BE2C (cell line): Measurements from ENCODE around the gene DOK5.

Experiments used
- DNase-seq: peaks from one replicate; pipeline ENCODE4 v3.0.0-alpha.2; 2020
- H3K27me3 ChIP-seq: fragments of 250-450 bp; sonication (Bioruptor Pico); 2 replicates; pipeline ENCODE4 v1.5.1; 2020; ENCODE audit warnings: mild to moderate bottlenecking
- H3K36me3 ChIP-seq: fragments of 250-450 bp; sonication (Bioruptor Pico); 2 replicates; pipeline ENCODE4 v1.5.1; 2020; ENCODE audit warnings: mild to moderate bottlenecking
- H3K4me1 ChIP-seq: fragments of 250-450 bp; sonication (Bioruptor Pico); 2 replicates; pipeline ENCODE4 v1.5.1; 2020
- H3K4me3 ChIP-seq: 2 replicates; pipeline ENCODE4 v1.5.1; 2011; ENCODE audit warnings: low read depth, low read length
- H3K9me3 ChIP-seq: fragments of 250-450 bp; sonication (Bioruptor Pico); 2 replicates; pipeline ENCODE4 v1.5.1; 2020
- CTCF ChIP-seq: IDR thresholded peaks from 2 replicates; pipeline ENCODE4 v1.5.1; 2012; ENCODE audit warnings: mild to moderate bottlenecking, low read depth, low read length

Gene DOK5

GRCh38 chr20:54510541-54511129, 35.2 kb downstream of the DOK5 start:
- TF ChIP-seq CTCF: no peak
- no peaks in the 10 kb centered on the region for H3K9me3 ChIP-seq
- no peak for DNase-seq
- H3K4me1 ChIP-seq: no peaks in the 10 kb centered on the region
- H3K36me3 ChIP-seq: no peaks in the 10 kb centered on the region
- H3K4me3 ChIP-seq: no peak overlapping the region
- H3K27me3 ChIP-seq: 0 out of 2 replicates have a peak, but pooled peaks cover 1% of the 10 kb centered on the region

- no peaks in the 10 kb centered on the region for H3K9me3 ChIP-seq
- TF ChIP-seq CTCF: no peak
- H3K4me1 ChIP-seq: no peaks in the 10 kb centered on the region
- H3K4me3 ChIP-seq: no peak overlapping the region
- H3K27me3 ChIP-seq: 0 out of 2 replicates have a peak, but pooled peaks cover 3% of the 10 kb centered on the region
- no peak for DNase-seq
- no peaks in the 10 kb centered on the region for H3K36me3 ChIP-seq
Observed at GRCh38 chr20:54512694-54513093, 37.3 kb downstream of the DOK5 start.

GRCh38 chr20:54514028-54514607, 38.7 kb downstream of the DOK5 start:
- no peaks in the 10 kb centered on the region for H3K9me3 ChIP-seq
- H3K27me3 ChIP-seq: 0 out of 2 replicates have a peak, but pooled peaks cover 3% of the 10 kb centered on the region
- no peaks in the 10 kb centered on the region for H3K36me3 ChIP-seq
- no peak for DNase-seq
- no peak for TF ChIP-seq CTCF
- no peak overlapping the region for H3K4me3 ChIP-seq
- no peaks in the 10 kb centered on the region for H3K4me1 ChIP-seq

DNA sequence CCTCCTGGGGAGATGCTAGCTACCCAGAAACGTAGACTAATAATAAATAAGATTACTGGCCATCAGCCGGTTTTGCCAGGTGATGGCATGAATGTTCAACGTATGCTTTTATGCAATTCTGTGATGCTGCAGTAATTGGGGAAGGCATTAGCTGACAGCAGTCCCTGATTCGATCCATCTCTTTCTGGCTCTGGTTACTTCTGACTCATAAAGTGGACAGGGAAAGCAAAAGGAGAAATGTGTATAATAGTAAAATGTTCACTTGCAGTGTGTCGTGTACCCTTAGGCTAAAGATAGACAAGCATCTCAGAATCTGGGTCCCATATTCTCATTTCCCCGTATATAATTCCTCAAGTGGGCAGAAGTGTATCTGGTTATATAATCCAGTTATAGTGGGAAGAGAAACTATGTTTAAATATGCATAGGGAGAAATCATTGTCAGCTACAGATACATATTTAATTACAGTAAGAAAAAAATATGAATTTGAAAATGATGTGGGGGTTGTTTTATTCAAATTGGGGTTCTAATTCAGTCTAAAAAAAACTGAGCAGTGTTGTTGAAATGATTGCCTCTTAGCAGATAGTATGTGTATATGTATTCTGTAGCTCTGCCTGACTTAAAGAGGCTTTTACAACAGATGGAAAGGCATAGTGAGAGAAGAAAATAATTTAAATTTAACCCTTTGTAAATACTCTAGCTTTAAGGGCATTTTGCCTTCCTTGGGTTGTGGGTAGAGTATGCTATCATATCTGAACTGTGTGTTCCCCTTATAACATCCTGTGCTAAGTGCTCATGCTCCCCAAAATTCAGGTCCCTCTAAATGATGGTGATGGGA, 40.6 kb downstream of the DOK5 start:
- TF ChIP-seq CTCF: no peak
- 0 out of 2 replicates have a peak, but pooled peaks cover 3% of the 10 kb centered on the region for H3K27me3 ChIP-seq

DNA sequence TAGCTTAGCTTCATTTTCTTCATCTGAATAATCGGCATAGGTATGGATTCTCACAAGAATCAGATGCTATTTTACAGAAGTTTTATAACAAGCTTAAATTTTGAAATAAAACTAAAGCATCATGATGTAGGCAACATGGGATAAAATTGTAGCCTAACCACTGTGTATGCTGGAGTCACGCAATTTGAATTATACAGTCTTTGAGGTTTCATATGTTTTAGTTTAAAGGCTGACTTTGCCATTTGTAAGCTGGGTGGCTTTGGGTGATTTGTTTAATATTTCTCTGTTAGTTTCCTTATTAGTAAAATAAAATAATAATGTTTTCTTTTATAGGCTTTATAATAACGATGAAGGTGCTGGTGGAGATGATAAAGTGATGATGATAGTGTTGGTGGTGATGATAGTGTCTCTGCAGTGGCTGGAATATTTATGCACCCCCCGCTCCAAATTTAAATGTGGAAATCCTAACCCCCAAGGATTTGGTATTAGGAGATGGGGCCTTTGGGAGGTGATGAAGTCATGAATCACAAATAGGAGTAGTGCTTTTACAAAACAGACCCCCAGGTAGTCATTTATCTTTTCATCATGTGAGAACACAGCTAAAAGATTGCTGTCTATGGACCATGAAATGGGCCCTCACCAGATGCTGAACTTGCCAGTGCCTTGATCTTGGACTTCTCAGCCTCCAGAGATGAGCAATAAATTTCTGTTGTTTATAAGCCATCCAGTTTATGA, 42.0 kb downstream of the DOK5 start:
- Histone ChIP-seq H3K9me3 (no peaks in the 10 kb centered on the region), H3K27me3 (0 out of 2 replicates have a peak, but pooled peaks cover 3% of the 10 kb centered on the region), H3K36me3 (no peaks in the 10 kb centered on the region), H3K4me3 (no peak overlapping the region), H3K4me1 (no peaks in the 10 kb centered on the region)
- no peak for TF ChIP-seq CTCF
- no peak for DNase-seq

More for the DNA sequence above, 40.6 kb downstream of the DOK5 start:
- H3K4me1 ChIP-seq: no peaks in the 10 kb centered on the region
- DNase-seq: no peak
- no peaks in the 10 kb centered on the region for H3K36me3 ChIP-seq
- H3K4me3 ChIP-seq: no peak overlapping the region
- no peaks in the 10 kb centered on the region for H3K9me3 ChIP-seq
